Stimulated activated CD8-positive, alpha-beta memory T cell treated with anti-CD3 and anti-CD28 coated beads, Interleukin-2, amount 100 ng/mL, for 1 hour (primary cell): ENCODE data around the gene MICALL2.

ENCODE experiments used
- DNase-seq, 2 donors: peaks; one replicate each; pipeline ENCODE4 v3.0.0-alpha.2; 2020; ENCODE audit warnings: low read depth in 2 of 2

The MICALL2 gene

DNA sequence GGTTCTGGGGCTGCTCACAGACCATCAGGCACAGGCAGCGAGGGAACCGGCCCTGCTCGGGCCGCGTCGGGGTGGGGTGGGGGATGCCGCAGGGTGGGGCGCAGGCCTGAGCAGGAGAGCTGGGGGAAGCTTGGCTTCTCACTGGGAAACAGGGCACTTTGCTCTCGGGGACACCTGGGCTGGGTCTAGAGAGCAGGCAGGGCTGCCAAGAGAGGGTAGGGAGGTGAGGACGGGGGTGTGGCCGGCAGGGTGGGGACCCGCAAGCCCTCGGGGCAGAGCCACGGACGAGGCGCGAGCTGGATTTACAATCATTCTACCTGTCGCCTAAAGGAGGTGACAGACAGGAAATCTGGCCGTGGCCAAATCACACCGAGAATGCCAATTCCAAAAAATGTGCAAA, 33.9 kb upstream of the MICALL2 start:
- no peak for DNase-seq

DNA sequence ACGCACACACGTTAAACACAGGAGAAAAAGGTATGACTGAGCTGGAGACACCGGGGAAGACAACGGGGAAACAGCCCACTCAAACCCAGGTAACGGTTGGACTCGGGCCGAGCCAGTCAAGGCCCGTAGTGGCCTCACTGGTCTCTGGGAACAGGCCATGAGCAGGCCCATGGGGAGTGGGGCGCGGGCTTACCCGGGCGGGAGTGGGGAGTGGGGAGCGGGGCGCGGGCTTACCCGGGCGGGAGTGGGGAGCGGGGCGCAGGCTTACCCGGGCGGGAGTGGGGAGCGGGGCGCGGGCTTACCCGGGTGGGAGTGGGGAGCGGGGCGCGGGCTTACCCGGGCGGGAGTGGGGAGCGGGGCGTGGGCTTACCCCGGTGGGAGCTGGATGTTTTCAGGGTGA, 33.4 kb upstream of the MICALL2 start:
- DNase-seq = no peak

DNA sequence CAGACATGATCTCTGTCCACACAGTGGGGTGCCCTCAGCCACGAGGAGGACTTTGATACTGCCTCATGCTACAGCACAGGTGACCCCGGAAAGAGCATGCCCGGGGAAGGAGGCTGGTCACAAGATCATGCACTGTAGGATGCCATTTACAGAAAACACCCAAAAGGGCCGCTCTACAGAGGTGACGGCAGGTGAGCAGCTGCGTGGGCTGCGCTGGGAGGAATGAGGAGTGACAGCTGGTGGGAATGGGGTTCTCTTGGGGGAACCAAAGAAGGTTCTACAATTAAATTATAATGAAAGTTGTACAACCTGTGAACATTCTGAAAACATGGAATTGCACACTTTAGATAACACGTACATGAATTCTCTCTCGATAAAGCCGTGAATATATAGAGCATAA, 33.0 kb upstream of the MICALL2 start:
- no peak for DNase-seq

DNA sequence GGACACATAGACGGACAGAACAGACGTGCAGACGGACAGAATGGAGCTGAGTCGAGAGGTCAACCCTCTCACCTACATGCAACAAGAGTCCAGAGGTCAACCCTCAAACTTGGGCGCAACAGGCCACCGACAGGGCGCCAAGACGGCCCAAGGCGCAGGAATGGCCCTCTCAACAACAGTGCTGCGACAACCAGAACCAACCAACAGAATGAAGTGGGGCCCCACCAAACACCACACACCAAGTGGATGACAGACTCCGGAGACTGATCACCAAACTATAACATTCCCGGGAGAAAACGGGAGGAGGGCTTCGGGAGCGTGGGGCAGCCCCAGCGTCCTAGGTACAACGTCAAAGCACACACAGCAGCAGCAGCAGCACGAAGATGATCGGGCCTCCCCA, 31.6 kb upstream of the MICALL2 start:
- no peak for DNase-seq

DNA sequence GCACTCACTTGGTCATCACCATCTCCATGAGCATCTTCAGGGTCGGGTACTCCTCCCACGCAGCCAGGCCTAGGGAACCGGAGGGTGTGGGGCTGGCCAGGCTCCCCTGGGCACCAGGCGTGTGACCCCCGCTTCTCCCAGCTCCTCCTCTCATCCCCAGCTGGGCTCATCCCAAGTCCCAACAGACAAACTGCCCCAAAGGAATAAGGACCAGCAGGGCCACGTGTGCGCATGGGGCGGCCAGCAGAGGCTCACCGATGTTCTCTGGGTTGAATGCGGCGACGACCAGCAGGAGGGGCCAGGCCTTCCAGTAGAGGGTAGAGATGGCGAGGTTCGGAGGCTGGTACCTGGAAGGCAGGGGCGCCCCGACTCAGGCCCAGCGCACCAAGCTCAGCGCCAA, 30.1 kb upstream of the MICALL2 start:
- DNase-seq = no peak

DNA sequence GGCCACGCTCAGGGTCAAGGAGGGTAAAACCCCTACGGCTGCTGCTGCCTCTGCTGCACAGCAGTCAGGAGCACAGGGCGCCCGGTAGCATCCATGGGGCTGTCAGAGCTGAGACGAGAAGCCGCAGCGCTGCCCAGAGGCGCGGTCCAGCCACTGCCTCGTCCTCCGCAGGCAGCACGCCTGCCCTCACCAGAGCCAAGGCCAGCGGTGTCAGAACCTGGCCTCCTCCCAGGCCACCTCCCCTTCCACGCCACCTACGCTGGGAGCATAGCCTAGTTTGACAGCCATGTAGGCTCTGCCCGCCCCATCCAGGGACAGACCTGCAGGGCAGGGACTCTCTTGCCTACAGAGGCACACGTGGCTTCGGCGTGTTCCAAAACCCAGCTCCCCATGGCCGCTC, 28.7 kb upstream of the MICALL2 start:
- DNase-seq = no peak

DNA sequence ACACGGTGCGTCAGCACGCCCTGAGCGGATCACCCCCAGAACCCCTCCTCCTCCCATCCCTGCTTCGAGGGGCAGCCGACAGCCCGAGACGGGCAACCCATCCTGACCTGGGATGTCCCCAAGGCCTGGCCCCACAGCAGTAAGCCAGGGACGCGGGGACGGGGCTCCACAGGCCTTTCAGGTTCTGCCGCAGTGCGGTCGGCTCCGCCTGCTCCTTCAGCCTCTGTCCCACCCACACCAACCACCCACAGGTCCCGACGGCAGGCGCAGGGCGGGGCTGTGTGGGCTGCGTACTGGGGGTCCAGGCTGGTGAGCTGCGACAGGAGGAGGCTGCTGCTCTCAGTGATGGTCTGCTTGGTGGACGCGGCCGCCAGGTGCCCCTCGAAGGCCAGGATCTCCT, 28.2 kb upstream of the MICALL2 start:
- no peak for DNase-seq

DNA sequence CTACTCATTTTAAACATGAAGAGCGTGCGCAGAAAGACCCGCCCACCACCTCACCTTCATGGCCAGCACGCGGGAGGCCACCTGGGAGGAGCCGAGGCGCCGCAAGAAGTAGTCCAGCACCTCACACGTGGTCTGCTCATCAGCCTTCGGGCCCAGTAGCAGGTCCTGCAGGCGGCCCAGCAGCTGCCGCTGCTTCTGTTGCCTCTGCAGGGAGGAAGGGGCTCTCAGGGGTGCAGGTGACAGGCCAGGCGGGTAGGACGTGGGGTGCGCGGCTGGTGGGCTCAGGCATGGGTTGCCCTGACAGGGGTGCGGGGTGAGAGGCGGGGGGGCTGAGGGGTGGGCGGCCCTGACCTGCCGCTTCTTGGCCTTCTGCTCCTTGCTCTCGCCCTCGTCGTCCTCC, 27.3 kb upstream of the MICALL2 start:
- DNase-seq = no peak

DNA sequence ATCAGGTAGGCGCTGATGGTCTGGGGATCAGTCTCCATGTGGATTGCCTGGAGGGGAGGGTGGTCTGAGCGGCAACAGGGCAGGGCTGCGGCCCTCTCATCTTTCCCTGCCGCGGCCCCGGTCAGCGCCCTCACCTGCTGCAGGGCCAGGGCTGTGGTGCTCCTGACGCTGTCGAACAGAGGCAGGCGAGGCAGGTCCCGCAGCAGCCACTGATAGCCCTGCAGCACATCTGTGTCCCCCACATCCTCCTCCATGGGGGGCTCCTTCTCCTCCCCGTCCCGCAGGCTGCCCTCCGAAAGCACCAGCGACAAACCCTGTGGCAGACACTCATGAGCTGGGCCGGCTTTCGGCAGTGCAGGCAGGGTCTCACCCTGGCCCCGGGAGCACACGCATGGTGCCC, 25.9 kb upstream of the MICALL2 start:
- DNase-seq = no peak

DNA sequence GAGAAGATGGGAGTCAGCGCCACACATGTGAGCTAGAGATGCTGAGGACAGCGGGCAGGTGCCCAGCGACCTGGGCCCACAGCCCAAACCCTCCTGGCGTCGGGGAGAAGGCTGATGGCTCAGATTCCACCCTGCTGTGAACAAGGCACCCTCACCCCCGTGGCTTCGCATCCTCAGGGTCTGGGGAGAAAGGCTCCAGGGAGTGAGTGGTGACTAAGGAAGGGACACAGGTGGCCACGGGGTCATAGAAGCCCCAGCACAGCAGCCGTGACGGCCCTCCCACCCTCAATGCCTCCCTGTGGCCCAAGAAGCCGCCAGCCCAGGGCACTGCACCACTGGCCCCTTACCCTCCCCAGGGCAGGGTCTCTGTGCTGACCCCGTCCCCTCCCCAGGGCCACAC, 25.3 kb upstream of the MICALL2 start:
- no peak for DNase-seq

DNA sequence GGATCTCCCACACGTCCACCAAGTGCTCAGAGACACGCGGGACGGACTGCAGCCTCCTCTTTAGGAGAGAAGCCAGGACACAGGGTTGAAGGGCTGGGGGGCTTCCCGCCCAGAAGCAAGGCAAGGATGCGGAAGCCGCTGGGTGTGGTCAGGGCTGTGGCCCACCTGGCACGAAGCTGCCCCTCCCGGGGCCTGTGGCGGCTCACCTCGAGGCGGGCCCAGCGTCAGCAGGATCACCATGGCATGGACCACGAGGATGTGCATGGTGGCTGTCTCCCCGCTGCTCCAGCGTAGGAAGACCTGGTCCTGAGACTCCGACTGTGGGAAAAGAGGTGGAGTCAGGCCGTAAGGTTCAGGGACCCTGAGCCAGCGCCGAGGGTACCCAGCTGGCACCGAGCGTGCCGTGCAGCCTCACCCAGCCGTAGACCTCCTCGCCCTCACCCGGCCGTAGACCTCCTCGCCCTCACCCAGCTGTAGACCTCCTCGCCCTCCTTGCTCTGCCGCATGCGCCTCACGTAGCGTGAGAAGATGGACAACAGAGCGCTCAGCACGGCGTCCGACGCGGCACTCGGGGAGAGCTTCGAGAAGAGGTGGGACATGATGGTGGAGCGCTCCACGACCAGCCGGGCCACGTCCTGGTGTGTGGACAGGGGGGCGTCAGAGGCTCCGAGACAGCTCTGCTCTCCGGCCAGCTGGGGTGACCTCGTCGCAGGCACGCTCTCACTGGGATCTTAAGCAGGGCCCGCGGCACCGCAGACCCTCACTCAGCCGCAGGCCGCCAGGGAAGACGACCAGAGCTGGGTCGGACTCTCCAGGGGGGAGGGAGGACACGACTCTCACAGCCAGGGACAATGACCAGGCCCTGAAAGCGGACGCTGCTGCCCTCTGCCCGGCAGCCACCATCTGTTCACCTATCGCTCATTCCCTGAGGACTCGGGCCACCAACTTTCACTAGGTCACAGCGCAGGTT, 24.6 kb upstream of the MICALL2 start:
- DNase-seq = no peak

DNA sequence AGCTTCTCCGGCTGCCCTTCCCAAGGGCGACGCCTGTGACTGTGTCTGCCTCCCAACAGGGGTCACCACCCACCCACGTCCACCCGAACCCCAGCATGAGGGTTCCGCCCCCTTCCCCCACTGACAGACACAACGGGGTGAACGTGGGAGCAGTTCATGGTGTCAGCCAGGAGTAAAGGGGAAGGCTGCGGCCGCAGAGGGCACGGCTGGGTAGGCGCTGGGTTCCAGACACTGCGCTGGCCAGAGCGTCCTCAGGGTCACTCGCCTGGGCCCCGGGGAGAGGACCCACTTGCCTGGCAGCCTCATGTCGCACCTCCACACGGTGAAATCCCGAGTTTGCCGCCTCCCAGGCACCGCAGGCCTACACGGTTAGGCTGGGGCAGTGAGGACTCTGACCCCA, 23.8 kb upstream of the MICALL2 start:
- no peak for DNase-seq

DNA sequence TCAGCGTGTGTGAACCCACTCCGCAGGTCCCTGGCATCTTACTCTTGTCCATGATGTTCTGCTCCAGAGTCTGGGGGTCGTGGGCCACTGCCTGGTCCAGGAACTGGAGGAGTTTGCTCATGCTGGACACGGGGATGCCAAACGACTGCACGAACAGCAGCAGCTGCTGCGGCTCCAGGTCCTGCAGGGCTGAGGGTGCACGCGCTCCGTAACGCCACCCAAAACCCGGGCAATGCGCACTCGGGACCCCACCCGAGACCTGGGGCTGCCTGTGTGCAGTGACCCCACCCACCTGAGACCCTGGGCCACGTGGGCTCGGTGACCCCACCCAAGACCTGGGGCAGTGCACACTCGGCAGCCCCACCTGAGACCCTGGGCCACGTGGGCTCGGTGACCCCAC, 22.0 kb upstream of the MICALL2 start:
- no peak for DNase-seq

DNA sequence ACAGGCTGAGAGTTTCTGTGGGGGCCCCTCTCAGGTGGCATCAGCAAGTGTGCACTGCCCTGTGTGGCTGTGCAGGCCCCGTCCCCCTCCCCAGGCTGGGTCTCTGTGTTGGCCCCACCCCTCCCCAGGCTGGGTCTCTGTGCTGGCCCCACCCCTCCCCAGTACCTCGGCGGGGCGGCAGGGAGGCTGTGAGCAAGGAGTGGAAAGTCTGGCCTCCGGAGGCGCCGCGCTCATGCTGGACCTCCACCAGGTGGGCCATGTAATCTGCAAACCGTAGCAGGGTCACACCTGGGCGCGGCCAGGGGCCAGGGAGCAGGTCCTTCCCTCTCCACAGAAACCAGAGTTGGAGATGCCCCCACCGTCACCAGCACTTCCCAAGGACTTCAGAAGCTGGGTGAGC, 21.4 kb upstream of the MICALL2 start:
- no peak for DNase-seq

DNA sequence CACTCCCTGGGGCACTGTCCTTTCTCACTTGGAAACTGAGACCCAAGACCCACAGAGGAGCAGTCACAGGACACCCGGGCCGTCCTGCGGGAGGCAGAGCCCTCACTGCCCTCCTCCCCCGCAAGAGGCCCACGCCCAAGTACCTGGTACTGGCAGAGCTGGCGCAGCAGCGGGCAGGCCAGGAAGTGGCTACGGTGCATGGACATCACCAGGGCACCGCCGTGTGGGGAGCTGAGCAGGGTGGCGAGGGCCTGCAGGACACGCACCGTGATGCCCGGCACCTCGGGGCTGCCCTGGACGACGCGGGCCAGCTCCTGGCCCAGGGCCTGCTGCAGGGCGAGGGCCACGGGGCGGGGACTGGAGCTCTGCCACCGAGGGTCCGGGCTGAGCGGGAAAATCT, 20.0 kb upstream of the MICALL2 start:
- DNase-seq = no peak

DNA sequence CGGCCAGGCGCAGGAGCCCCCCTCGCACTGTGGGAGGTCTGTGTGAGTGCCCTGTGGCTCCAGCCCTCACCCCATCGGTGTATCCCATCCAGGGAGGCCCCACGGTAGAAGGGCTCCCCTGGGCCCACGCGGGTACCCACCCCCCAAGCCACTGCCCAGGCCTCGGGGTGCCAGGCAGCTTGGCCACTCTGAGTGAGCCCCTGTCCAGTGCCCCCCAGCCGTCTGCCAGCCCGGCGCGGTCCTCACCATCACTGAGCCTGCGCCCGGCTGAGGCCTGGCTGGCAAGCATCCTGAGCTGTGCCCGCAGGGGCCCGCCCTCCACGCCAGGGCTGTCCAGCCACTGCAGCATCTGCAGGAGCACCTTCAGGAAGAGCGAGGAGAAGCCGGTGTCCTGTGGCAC, 19.2 kb upstream of the MICALL2 start:
- no peak for DNase-seq

DNA sequence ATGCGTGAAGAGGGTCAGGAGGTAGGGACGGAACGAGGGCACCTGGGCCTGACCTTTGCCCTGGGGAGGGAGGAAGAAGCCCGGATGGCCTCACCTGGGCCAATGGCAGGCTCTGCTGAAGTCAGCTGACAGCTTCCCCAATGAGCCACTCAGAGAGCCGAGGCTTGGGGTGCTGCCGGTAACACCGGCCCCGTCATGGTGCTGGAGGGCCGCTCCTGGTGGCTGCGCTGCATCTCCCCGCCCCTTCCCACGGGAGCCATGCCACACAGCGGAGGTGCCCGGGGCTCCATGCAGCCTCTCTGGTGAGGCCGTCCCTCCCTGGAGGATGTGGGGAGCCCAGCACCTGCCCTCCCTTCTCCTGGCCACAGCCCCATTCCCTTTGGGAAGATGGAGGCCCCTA, 17.6 kb upstream of the MICALL2 start:
- DNase-seq = no peak

DNA sequence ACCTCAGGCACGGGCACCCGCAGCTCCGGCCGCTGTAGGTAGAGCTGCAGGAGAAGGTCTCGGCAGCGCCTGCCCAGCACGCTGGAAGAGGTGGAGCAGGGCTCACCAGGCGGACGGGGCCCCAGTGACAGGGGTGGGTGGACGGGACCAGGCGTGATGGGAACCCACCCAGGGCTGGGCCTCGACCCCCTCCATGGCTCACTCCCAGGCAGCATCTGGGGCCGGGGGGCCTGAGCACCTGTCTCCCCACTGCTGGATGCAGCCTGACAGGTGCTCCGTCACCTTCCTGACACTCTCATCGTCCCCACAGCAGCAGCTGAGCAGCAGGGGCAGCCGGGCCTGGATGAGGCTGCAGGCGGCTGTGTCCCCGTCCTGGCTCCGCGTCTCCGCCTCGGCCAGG, 16.7 kb upstream of the MICALL2 start:
- no peak for DNase-seq

DNA sequence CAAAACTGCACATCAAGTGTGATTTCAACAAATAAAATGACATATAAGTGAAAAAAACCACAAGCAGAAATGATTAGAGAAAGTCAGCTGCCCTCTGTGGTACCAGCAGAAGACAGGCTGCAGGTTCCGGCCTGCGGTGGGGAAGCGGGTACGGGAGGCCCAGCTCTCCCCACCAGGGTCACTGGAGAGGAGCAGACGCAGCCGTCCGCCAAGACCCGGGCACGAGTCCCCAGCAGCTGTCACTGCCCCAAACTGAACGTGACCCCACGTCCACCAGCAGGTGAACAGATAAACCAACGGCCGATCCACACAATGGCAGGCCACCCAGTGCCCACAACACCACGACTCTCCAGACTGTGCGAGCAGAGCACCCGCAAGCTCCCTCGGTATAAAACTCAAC, 16.1 kb upstream of the MICALL2 start:
- DNase-seq = no peak

DNA sequence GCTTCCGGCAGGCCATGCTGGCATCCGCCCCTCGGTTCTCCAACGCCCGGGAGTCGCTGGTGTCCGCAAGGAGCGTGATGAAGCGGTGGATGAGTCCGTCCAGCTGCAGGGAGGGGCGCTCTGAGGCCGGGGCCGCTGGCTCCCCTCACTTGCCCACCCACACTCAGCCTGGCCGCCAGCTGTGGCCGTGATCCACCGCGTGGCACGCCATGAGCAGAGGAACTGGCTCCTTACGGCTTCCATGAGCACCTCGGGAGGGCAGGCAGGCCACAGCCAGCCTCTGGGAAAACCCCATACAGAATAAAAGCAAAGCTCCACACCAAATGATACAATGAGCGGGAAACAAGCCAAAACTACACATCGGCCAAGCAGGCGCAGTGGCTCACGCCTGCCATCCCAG, 15.5 kb upstream of the MICALL2 start:
- DNase-seq = no peak

DNA sequence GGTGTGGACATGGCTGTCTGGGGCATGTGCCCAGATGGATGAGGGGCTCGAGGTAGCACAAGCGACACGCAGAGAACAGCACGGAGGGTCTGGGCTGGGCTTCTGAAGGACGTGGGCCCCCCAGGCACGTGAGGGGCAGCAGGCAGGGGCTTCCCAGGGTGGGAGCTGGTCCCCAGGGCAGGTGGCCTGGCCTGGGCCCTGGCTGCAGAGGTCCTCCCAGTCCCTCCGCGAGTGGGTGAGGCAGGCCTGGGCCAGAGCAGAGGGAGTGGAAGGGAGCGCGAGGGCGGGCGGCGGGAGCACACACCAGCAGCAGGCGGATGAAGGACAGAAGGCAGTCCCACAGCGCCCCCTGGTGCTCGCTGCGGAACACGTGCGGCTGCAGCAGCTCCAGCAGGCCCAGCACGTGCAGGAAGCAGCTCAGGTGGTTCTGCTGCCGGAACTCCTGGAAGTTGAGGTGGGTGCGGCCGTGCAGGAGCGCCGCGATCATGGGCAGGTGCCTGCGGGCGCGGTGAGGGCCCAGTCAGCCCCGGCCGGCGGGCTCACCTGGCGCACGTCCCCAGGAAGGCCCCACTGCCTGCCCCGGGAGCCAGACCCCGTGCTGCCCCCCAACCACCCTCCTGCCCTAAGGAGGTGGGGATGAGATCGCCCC, 14.7 kb upstream of the MICALL2 start:
- DNase-seq = peak; percentile 68 to 69

DNA sequence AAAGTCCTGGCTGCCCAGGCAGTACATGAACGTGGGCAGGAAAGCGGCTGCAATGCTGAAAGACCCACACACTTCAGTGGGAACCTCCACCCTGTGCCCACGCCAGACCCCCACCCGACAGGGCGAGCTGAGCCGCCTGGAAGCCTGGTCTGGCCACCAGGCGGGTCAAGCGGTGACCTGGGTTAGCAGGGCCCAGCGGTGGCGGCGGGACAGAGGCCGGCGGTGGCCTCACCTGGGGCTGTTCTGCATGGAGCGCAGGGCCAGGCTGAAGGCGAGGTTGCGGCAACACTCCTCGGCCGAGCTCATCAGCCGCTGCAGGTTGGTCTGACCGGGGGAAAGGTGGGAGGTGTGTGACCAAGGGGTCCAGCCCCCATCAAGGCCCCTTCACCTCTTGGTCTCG, 11.6 kb upstream of the MICALL2 start:
- DNase-seq = no peak

DNA sequence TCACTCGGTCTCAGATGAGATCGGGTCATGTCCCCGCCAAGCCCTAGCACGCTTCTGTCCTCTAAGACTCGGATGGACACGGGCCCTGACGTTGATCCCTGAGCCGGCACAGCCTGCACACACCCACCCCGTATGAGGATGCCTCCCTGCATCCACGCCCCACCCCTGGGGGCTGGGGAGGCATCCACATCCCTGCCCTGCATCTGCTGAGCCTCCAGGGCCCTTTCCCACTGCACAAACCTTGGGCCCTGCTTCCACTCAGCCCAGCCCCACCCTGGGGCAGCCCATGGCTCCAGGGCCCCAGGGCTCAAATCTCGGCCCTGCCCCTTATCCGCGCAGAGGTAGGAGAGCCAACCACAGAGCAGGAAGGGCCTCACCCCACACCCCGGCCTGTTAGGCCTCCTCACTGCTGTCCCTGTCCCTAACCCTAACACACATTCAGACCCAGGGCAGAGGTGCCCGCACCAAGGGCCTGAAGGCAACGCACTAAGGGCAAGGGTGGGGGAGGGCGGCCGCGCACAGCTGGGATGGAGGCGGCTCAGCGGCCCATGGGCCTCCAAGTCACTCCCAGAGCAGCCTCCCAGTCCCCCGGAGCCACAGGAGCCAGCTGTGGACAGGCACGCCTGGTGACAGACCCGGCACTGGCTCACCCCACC, 9.5 kb upstream of the MICALL2 start:
- DNase-seq = no peak
